Activated CD4-positive, alpha-beta T cell treated with anti-CD3 and anti-CD28 coated beads, Interleukin-2, amount 50 U/mL, for 1 hour (primary cell): Measurements from ENCODE around the gene HECTD2.
"Not testable (repeated sequence)": the region's sequence is repeated elsewhere in the genome, so short reads cannot be mapped to it uniquely, and the experiment has no call there.

Experiments used
- DNase-seq: peaks from one replicate; pipeline ENCODE4 v3.0.0-alpha.2; 2020

HECTD2 gene

DNA sequence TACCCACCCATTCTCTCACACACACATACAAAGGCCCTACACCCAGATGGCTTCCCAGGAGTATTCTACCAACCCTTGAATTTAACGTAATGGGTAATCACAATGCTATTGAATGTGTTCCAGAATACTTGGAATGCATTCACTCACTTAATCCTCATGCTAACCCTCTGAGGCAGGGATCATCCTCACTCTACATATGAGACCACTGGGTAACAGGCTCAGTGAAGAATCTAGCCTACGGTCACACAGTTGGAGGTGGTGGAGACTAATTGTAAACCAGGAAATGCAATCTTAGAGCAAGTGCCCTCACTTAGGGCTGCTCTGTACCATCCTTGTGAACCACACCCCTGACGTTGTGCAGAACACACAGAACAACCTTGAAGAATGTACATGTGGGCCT, 135.2 kb downstream of the HECTD2 start:
- DNase-seq, result no peak

DNA sequence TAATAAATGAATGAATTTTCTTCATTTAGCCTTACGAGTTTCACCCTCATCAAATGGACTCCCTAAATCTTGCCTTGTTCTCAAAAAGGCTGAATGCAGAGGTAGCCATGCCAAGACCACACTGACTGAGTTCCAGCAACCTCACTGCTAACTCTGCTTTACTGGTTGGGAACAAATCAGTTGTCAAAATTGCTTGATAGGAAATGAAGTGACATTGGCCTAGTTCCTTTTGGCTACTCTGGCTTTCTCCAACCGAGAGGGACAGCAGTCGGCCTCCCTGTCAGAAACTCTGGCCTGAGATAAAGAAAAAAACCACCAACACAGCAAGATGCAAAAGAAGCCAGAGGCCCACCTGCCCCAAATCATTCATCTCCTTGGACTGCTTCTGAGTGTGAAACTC, 135.7 kb downstream of the HECTD2 start:
- no peak for DNase-seq

DNA sequence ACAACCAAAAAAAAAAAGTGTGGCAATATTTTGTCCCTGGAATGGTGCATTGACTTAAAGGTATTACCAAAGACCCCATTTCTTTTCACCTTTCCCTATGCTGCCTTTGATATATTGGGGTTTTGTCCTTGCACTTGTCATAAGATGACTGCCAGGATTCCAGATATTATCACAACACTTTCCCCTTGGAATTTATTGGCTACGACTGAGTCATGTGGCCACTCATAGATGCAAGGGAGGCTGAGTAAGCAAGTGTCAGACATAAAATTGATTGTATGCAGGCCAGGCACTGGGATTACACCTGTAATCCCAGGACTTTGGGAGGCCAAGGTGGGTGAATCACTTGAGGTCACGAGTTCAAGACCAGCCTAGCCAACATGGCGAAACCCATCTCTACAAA, 139.1 kb downstream of the HECTD2 start:
- no peak for DNase-seq

DNA sequence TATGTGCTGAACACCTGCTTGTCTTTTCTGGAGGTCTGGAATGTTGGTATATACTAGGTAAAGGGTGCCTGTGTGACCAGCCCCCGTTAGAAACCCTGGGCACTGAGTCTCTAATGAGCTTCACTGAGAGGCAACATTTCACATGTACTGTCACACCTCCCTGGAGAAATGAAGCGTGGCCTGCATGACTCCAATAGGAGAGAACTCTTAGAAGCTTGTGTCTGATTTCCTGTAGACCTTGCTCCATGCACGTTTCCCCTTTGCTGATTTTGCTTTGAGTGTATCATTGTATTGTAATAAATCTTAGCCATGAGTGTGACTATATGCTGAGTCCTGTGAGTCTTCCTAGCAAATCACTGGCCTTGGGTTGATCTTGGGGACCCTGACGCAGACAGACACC, 139.9 kb downstream of the HECTD2 start:
- no peak for DNase-seq

DNA sequence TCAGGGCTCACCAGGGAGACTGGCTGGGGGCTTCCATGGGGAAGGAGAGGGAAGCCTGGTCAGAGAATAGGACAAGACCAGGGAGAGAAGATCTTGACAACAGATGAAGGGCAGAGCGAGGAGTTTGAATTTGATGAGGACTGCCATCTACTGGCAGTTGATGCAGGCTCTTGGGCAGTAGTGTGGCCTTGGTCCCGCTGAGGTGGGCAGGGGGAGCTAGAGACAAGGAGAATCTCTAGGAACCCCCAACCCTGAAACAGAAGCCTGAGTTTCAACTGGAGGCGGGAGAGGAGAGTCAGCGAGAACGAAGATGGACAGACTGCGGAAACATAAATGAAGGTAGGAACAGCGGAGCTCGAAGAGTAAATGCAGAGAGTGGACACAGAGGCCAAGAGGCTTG, 141.7 kb downstream of the HECTD2 start:
- DNase-seq, result no peak

DNA sequence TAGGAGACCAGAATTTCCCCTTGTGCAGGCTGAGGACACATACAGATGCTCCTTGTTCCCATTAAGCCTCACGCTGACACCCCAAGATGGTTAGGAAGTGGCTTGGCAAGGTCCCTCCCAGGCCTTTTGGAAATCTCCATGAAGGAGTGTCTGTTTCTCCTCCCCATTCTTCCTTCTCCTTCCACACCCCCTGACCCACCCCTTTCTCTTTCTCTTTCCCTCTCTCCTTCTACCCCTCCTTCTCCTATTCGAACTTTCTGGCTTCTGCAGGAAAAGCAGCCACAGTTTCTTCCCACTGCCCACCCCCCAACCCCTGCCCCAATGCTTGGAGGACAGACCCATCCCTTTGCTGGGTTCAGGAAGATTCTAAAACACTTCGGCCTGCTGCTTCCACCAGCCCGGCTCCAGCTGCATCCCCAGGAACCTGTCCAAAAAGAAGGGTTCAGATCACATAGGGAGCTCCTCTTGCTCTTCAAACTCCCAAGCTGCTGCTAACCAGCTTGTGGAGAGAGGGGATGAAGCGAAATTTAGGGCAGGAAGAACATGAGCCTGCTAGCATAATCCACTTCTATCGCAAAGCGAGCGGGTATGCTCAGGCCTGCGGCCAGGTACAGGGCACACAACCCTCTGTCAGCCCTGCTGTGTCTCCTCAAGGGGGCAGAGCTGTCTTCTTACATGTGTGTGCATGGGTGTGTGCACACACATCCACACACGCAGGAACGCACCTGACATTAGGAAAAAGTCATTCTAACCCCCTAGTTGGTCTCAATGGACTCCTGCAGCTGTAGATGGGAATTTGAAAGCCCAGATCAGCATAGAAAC, 142.3 kb downstream of the HECTD2 start:
- no peak for DNase-seq

DNA sequence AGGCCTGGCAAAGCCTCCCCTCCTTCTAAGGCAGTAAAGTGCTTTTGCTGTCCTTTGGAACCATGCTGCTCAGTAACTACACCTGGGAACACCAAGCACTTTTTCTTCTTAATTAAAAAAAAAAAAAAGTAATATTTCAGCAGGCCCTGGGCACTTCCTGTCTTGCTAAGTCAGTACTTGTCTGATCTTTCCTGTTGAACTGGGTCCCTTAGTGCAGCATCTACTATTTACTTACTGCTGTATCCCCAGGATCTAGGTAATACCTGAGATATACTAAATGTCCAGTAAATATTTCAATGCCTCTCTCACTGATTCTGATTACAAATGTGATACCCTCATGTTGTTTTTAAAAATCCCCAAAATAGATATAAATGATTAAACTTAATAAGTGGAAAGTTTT, 145.3 kb downstream of the HECTD2 start:
- DNase-seq, result no peak

DNA sequence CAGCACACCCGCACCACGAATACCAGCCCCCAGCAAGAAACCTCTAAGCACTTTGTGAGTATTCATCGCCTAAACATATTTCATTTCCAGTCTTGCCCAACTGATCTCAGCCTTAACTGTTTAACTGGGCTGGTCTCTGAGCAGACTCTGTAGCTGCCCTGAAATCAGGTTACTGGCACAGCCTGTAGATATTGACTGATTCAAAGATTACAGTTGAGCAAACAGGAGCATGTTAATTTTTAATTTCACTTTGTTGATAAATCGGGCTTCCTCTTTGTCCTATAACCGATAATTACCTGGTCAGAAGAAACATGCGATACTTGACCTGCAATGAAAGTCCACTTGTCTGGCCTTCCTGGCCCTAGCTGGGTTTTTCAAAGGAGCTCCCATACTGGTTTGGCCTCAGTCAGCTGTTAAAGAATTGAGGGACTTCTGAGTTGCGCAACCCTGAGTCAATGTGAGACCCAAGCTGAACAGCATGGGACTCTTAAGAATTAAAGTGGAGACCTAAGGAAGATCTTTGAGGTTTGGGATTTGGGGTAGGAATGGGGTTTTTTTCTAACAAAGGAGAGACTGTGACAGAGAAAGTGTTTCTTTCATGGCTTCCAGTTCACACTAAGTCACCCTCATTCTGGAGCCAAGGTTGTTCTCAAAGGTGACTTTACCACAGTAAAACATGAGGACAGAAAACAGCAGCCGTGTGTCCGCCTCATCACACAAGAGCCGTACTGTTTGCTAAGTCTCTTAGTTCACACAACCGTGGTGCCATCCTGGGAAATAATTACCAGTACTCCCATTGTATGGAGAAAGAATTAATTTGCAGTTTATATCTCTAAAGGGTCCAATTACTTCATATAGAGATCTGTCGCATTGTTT, 146.8 kb downstream of the HECTD2 start:
- no peak for DNase-seq

DNA sequence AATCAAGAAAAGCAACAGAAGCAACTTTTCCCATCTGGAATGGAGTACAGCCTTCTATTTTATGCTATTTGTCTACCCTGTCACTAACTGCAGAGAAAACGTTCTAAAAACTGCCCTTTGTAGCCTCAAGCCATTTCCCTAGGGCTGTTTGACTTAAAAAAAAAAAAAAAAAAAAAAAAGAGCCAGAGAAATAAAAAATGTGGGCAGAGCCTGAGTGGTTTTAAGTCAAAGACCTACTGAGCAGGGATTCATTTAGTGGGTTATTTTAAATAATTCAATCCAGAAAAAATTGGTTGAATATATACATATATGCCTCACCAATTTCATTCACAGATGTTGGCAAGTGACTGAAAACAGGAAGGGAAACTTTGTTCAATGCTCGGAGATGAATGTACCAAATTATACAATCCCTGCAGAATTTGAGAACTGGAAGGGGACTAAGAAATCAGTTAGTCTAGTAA, 147.5 kb downstream of the HECTD2 start:
- no peak for DNase-seq

DNA sequence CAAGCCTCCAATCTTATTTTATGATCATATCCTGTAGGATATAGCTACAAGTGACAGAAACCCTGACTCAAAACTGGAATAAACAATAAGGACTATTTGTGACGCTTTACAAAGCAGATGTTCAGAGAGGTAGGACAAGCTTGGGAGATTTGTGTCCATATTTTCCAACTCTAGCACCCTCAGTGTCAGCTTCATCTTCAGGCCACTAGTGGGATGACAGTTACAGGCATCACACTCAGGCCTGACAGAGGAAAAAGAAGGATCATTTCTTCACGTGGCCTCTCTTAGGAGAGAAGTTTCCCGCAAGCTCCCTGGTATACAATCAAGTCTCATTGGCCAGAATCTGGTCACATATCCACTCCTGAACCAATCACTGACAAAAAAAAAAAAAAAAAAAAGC, 148.3 kb downstream of the HECTD2 start:
- DNase-seq, result no peak

DNA sequence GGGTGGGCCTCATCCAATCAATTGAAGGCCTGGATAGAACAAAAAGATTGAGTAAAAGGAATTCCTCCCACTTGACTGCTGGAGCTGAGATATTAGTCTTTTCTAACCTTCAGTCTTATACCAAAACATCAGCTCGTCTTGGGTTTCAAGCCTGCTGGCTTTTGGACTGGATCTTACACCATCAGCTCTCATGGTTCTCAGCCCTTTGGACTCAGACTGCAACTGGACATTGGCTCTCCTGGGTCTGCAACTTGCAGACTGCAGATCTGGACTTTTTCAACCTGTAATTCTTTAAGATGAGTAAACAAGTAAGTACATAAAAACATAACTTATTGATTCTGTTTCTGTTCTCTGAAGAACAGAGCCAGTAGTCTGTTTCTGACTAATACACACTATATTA, 149.0 kb downstream of the HECTD2 start:
- no peak for DNase-seq

DNA sequence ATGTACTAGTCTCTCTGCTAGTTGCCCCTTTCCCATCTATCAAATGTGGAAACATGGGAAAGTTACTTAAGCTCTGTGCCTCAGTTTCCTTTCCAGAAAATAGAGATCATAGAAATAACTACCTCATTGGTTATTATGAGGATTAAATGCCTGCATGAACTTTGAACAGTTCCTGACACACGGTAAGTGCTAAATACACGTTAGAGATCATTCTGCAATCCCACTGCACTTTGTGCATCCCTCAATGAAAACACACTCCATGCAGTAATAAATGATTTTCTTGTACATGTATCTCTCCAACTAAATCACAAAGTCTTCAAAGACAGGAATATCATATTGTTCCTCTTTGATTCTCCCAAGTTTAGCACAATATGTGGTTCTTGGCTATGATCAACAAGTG, 149.6 kb downstream of the HECTD2 start:
- no peak for DNase-seq

DNA sequence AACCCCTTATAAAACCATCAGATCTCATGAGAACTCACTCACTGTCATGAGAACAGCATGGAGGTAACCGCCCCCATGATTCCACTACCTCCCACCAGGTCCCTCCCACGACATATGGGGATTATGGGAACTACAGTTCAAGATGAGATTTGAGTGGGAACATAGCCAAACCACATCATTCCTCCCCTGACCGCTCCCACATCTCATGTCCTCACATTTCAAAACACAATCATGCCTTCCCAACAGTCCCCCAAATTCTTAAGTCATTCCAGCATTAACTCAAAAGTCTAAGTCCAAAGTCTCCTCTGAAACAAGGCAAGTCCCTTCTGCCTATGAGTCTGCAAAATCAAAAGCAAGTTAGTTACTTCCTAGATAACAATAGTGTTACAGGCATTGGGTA, 150.7 kb downstream of the HECTD2 start:
- not testable (repeated sequence) for DNase-seq

DNA sequence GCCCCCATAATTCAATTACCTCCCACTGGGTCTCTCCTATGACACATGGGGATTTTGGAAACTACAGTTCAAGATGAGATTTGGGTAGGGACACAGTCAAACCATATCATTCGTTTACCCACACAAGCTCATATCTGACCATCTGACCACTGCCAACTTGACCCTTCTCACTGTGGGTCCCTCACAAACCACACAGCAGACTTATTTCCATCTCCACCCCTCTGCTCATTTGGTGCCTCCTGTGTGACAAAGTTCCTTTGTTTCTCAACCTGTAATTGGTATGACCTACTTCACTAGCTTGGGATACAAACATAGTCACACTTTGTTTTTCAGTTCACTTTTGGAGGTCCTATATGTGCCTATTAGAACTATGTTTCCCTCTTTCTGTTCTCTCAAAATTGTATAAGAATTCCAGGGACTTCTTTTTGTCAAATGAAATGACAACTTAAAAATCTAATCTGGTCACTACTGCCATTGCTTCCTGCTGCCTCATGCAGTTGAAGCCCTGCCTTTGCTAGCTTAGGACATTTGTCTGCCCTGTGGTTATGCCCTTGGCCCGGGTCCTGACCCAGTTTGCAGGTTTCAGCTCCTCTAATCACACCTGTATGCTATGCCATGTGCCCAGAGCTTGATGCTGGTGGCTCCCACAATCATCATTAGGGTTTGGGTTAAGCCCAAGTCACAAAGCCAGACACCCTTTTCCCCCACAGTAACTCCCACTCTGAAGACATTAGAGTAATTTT, 152.9 kb downstream of the HECTD2 start:
- DNase-seq, result no peak

DNA sequence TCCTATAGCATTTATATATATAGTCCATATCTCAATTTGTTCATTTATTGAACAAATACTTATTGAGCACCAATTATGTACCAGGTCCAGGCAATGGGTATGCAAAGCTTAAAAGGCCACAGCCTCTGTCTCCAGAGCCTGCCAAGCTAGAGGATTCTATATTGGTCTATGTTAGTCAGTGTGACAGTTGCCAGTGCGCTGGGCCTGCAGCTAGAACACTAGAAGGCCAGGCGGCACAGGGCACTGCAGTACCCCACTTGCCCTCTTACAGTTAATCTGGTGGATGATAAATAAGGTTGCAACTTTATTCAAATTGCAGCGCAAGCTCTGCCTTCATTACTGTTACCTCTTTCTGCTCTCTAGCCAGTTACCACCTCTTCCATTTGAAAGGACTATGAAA, 153.9 kb downstream of the HECTD2 start:
- no peak for DNase-seq
